HCT116 (cell line): Measurements from ENCODE around the gene SGK1. TPM values are rescaled to one million over a fixed set of nuclear protein-coding genes. Genes with fewer than 3 reads are reported as not detected.

Experiments used
- ATAC-seq: fragments of 200-7000 bp; cut with Tn5 transposase; 2 replicates; pipeline ENCODE4 v1.9.1; 2020; ENCODE audit warnings: mild to moderate bottlenecking, moderate library complexity
- BruUV-seq: library from RNA; stranded (reverse); fragments of 400-500 nt; replicated peaks from 2 replicates; lab custom pipeline; 2021; lab: Mats Ljungman, UMichigan
- CTCF ChIA-PET: fragments of 300-600 bp; sonication (Branson Sonifier 250); formaldehyde crosslinking; loops from one replicate; lab custom pipeline; 2021; ENCODE audit warnings: antibody characterized with exemption; lab: Charles Lee
- POLR2A ChIA-PET: fragments of 300-600, 350-600 bp; sonication (Branson Sonifier 250); formaldehyde crosslinking; loops from one replicate; lab custom pipeline; 2021; ENCODE audit warnings: antibody characterized with exemption; lab: Charles Lee
- RAD21 ChIA-PET, 2 experiments: fragments of 300-600 bp; sonication (Branson Sonifier 250); formaldehyde crosslinking; loops; one replicate each; lab custom pipeline; 2023; ENCODE audit warnings: low total read pairs in 2 of 2; ENCODE audit not compliant: uncharacterized antibody in 2 of 2, unreplicated experiment in 2 of 2, low non-redundant PET in 1 of 2; lab: Charles Lee
- DNase-seq: peaks from one replicate; pipeline ENCODE4 v3.0.0-alpha.2; 2010; ENCODE audit warnings: low read depth, low spot score
- H2AFZ ChIP-seq: fragments of 200-600 bp; shearing (Covaris generic), sonication (generic); 2 replicates; pipeline ENCODE4 v1.6.1; 2017; ENCODE audit warnings: low read depth, mixed run types, mixed read lengths, antibody characterized with exemption, low read length; ENCODE audit not compliant: poor library complexity, severe bottlenecking
- H3K27ac ChIP-seq: 2 replicates; pipeline ENCODE4 v1.5.1; 2012; ENCODE audit warnings: low read depth, low read length
- H3K27me3 ChIP-seq: fragments of 200-600 bp; sonication (generic); 2 replicates; pipeline ENCODE4 v1.6.1; 2016; ENCODE audit warnings: mixed run types, low read length, mixed read lengths; ENCODE audit not compliant: insufficient read depth
- H3K36me3 ChIP-seq, 2 experiments: fragments of 200-500 bp in 1 of 2; fragments of 200-600 bp in 1 of 2; sonication (Bioruptor generic) in 1 of 2; sonication (generic) in 1 of 2; 2 replicates each; pipeline versions ENCODE4 v1.5.1 to v1.6.1; 2014 to 2016; ENCODE audit warnings: low read length in 2 of 2, inconsistent platforms in 1 of 2, mixed read lengths in 1 of 2, mixed run types in 1 of 2; ENCODE audit not compliant: insufficient read depth in 2 of 2, control insufficient read depth in 1 of 2
- H3K4me1 ChIP-seq, 2 experiments: fragments of 200-600 bp in 1 of 2; sonication (generic) in 1 of 2; 2 replicates each; pipeline versions ENCODE4 v1.5.1 to v1.6.1; 2012 to 2017; ENCODE audit warnings: low read length in 2 of 2, inconsistent platforms in 1 of 2, mild to moderate bottlenecking in 1 of 2, mixed read lengths in 1 of 2, mixed run types in 1 of 2, moderate library complexity in 1 of 2; ENCODE audit not compliant: insufficient read depth in 2 of 2, control insufficient read depth in 1 of 2
- H3K4me2 ChIP-seq: fragments of 200-600 bp; sonication (generic); 2 replicates; pipeline ENCODE4 v1.6.1; 2017; ENCODE audit warnings: mixed run types, low read length, mixed read lengths
- H3K4me3 ChIP-seq, 2 experiments: fragments of 200-600 bp in 1 of 2; sonication (generic) in 1 of 2; replicated peaks in 1 of 2; 2 replicates each; pipeline ENCODE4 v1.5.1; 2011 to 2016; ENCODE audit warnings: low read length in 2 of 2, control low read depth in 1 of 2, low read depth in 1 of 2, mild to moderate bottlenecking in 1 of 2, mixed read lengths in 1 of 2, mixed run types in 1 of 2
- H3K79me2 ChIP-seq: fragments of 200-600 bp; sonication (generic); 2 replicates; pipeline ENCODE4 v1.6.1; 2017; ENCODE audit warnings: mild to moderate bottlenecking, mixed run types, low read length, moderate library complexity, mixed read lengths; ENCODE audit not compliant: insufficient read depth
- H3K9ac ChIP-seq: fragments of 200-600 bp; sonication (generic); 2 replicates; pipeline ENCODE4 v1.6.1; 2016; ENCODE audit warnings: low read length, mixed read lengths
- H3K9me2 ChIP-seq: fragments of 200-600 bp; sonication (generic), shearing (Covaris generic); 2 replicates; pipeline ENCODE4 v1.6.1; 2017; ENCODE audit warnings: mixed run types, mild to moderate bottlenecking, moderate library complexity; ENCODE audit not compliant: insufficient read depth
- H3K9me3 ChIP-seq, 2 experiments: fragments of 200-500 bp in 1 of 2; fragments of 200-600 bp in 1 of 2; sonication (Bioruptor generic) in 1 of 2; sonication (generic) in 1 of 2; 2 replicates each; pipeline ENCODE4 v1.6.1; 2014 to 2017; ENCODE audit warnings: low read length in 2 of 2, mixed read lengths in 2 of 2, inconsistent platforms in 1 of 2, low read depth in 1 of 2, mild to moderate bottlenecking in 1 of 2, mixed run types in 1 of 2, moderate library complexity in 1 of 2; ENCODE audit not compliant: control insufficient read depth in 1 of 2, insufficient read depth in 1 of 2
- H4K20me1 ChIP-seq: fragments of 200-600 bp; sonication (generic), shearing (Covaris generic); 2 replicates; pipeline ENCODE4 v1.6.1; 2017; ENCODE audit warnings: mixed run types, mild to moderate bottlenecking, moderate library complexity; ENCODE audit not compliant: insufficient read depth
- ATF3 ChIP-seq: IDR thresholded peaks from 2 replicates; pipeline ENCODE4 v1.6.1; 2012
- CBX3 ChIP-seq: IDR thresholded peaks from 2 replicates; pipeline ENCODE4 v1.6.1; 2012; ENCODE audit warnings: low read depth
- CEBPB ChIP-seq: IDR thresholded peaks from 2 replicates; pipeline ENCODE4 v1.6.1; 2012; ENCODE audit warnings: low read depth
- ELF1 ChIP-seq: IDR thresholded peaks from 2 replicates; pipeline ENCODE4 v1.6.1; 2012; ENCODE audit warnings: low read depth, borderline replicate concordance
- EZH2 ChIP-seq: fragments of 200-600 bp; sonication (generic); IDR thresholded peaks from 2 replicates; pipeline ENCODE4 v1.6.1; 2017; ENCODE audit warnings: antibody characterized with exemption, mixed run types
- EZH2phosphoT487 ChIP-seq: fragments of 200-600 bp; IDR thresholded peaks from 2 replicates; pipeline ENCODE4 v1.6.1; 2018; ENCODE audit warnings: antibody characterized with exemption, borderline replicate concordance
- POLR2AphosphoS5 ChIP-seq: IDR thresholded peaks from 2 replicates; pipeline ENCODE4 v1.6.1; 2011; ENCODE audit warnings: mild to moderate bottlenecking, low read depth, low read length, moderate library complexity
- REST ChIP-seq: IDR thresholded peaks from 2 replicates; pipeline ENCODE4 v1.6.1; 2012; ENCODE audit warnings: low read depth
- SIN3A ChIP-seq: IDR thresholded peaks from 2 replicates; pipeline ENCODE4 v1.6.1; 2012; ENCODE audit warnings: low read depth
- SP1 ChIP-seq: IDR thresholded peaks from 2 replicates; pipeline ENCODE4 v1.6.1; 2012; ENCODE audit warnings: low read depth
- SRF ChIP-seq: IDR thresholded peaks from 2 replicates; pipeline ENCODE4 v1.6.1; 2012; ENCODE audit warnings: low read depth
- TCF7L2 ChIP-seq: IDR thresholded peaks from 2 replicates; pipeline ENCODE4 v1.7.0; 2011; ENCODE audit warnings: borderline replicate concordance, inconsistent platforms; ENCODE audit not compliant: insufficient read depth, insufficient read length; ENCODE audit errors: extremely low read depth
- ZFX ChIP-seq: fragments of 450-650 bp; IDR thresholded peaks from 2 replicates; pipeline ENCODE4 v1.6.1; 2017
- ZNF274 ChIP-seq: fragments of 200-500 bp; sonication (Bioruptor generic); IDR thresholded peaks from 2 replicates; pipeline ENCODE4 v1.6.1; 2014; ENCODE audit warnings: mild to moderate bottlenecking, low read depth, low read length, inconsistent platforms
- intact Hi-C: fragments of 100-400 bp; cut with micrococcal nuclease; formaldehyde crosslinking; loops from 2 replicates; pipeline ENCODE4 v1.10.0; 2022
- total RNA-seq: library from RNA; stranded (reverse); gene quantifications from one replicate; pipeline ENCODE4 v1.2.1, GENCODE V29; 2021; ENCODE audit not compliant: unreplicated experiment
- TF ChIP-seq, protein P1 (sequence below): IDR thresholded peaks from 2 replicates; pipeline ENCODE4 v1.6.1; 2011; ENCODE audit warnings: mild to moderate bottlenecking, low read length, moderate library complexity; ENCODE audit not compliant: insufficient replicate concordance; ENCODE audit errors: extremely low read depth
- TF ChIP-seq, protein P2 (sequence below), 3 experiments: fragments of 200-600 bp in 1 of 3; sonication (generic) in 1 of 3; IDR thresholded peaks in 2 of 3; conservative IDR thresholded peaks in 1 of 3; 2 replicates each; pipeline ENCODE4 v1.5.1; 2012 to 2017; ENCODE audit warnings: low read depth in 2 of 3, low read length in 2 of 3, antibody characterized with exemption in 1 of 3, borderline replicate concordance in 1 of 3, control low read depth in 1 of 3, mild to moderate bottlenecking in 1 of 3, mixed read lengths in 1 of 3, mixed run types in 1 of 3, moderate library complexity in 1 of 3; ENCODE audit not compliant: insufficient read depth in 1 of 3

The SGK1 gene
- total RNA-seq, 1 experiment from 2014 or later, result 4.5 TPM

DNA sequence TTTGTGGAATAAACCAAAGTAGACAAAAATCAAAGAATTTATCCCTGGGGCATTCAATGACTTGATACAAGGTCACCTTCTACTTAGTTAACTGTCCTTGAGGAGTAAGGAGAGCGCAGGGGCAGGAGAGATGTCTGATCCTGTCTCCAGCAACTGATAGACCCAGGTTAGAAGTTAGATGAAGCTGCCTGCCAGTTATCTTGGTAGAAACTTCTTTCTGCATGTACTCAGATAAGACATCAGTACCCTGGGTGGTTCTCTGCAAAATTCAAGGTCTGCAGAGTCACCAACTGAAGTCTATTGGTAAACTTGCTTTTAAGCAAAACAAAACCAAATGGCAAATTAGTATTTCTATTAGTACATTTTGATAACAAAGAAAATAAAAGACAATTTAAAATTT is 2.7 kb downstream of the SGK1 start (continued):
- TF ChIP-seq REST (no peak), SRF (no peak)

DNA sequence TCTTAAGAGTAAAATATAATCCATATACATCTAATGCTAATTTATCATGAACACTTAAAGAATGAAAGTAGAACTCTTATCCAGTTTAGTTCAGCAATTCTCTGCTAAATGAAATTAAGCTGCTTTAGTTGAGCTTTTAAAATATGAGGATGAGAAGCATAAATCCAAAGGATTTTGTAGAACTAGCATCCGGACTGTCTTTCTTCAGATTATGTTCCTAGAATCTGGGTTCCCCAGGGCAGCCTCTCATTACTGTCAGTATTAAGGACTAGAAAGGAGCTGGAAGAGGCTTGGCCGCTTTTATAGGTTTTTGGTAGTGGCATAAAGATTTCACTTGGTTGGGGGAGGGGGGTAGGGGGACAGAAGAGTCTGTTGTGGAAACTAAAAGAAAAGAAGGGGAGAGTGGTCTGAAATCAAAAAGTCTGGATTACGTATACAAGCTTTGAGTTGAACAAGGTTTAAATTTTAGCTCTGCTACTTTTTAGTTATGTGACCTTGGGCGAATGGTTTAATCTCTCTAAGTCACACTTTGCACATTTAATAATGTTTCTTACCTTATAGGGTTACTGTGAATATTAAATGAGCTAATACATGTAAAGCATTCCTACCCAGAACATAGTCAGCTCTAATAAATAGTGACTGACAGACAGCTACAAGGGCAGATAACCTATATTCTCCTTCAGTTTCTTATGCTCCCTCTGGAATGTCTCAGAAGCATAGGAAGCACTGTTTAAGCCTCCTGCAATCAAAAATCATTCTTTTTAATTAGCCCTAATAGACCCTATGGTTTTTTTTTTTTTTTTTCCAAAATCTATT is 3.7 kb downstream of the SGK1 start:
- H3K36me3 ChIP-seq, result no peaks in the 10 kb centered on the region
- no peaks in the 10 kb centered on the region for H3K4me1 ChIP-seq
- no peaks in the 10 kb centered on the region for H3K9me2 ChIP-seq
- no peaks in the 10 kb centered on the region for H3K79me2 ChIP-seq
- no peak overlapping the region for H3K27ac ChIP-seq
- H4K20me1 ChIP-seq, result no peaks in the 10 kb centered on the region
- ChIA-PET CTCF (no interaction called here), RAD21 (interaction anchor here in 1 of 2 experiments (0.6 kb wide), 1 partner anchor 26 kb away, joined by 4 read pairs; no protein-coding TSS in a partner anchor), POLR2A (interaction anchor here (0.6 kb wide), 1 partner anchor 13 kb away, joined by 3 read pairs; no protein-coding TSS in a partner anchor)
- H3K4me3 ChIP-seq, result no peak overlapping the region
- intact Hi-C loops, result no loop called here
- H3K27me3 ChIP-seq, result peaks cover 3% of the 10 kb centered on the region; the same call in 1 of the 2 replicates
- ATAC-seq (no peak), DNase-seq (no peak)
- TF ChIP-seq SP1 (no peak), ZNF274 (no peak), TCF7L2 (no peak), SIN3A (no peak), EZH2 (no peak), ATF3 (no peak), ZFX (no peak), POLR2AphosphoS5 (no peak), CBX3 (no peak), ELF1 (no peak), CEBPB (no peak), EZH2phosphoT487 (no peak)
- TF ChIP-seq, protein P1, sequence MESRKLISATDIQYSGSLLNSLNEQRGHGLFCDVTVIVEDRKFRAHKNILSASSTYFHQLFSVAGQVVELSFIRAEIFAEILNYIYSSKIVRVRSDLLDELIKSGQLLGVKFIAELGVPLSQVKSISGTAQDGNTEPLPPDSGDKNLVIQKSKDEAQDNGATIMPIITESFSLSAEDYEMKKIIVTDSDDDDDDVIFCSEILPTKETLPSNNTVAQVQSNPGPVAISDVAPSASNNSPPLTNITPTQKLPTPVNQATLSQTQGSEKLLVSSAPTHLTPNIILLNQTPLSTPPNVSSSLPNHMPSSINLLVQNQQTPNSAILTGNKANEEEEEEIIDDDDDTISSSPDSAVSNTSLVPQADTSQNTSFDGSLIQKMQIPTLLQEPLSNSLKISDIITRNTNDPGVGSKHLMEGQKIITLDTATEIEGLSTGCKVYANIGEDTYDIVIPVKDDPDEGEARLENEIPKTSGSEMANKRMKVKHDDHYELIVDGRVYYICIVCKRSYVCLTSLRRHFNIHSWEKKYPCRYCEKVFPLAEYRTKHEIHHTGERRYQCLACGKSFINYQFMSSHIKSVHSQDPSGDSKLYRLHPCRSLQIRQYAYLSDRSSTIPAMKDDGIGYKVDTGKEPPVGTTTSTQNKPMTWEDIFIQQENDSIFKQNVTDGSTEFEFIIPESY, result no peak
- TF ChIP-seq, protein P2, sequence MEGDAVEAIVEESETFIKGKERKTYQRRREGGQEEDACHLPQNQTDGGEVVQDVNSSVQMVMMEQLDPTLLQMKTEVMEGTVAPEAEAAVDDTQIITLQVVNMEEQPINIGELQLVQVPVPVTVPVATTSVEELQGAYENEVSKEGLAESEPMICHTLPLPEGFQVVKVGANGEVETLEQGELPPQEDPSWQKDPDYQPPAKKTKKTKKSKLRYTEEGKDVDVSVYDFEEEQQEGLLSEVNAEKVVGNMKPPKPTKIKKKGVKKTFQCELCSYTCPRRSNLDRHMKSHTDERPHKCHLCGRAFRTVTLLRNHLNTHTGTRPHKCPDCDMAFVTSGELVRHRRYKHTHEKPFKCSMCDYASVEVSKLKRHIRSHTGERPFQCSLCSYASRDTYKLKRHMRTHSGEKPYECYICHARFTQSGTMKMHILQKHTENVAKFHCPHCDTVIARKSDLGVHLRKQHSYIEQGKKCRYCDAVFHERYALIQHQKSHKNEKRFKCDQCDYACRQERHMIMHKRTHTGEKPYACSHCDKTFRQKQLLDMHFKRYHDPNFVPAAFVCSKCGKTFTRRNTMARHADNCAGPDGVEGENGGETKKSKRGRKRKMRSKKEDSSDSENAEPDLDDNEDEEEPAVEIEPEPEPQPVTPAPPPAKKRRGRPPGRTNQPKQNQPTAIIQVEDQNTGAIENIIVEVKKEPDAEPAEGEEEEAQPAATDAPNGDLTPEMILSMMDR (IDR thresholded peaks at IDR 0.05 in 2 of 3, conservative IDR thresholded peaks at IDR 0.05 in 1 of 3; ENCODE audit: borderline replicate concordance in 1 of 3, insufficient read depth in 1 of 3, low read depth in 2 of 3, low read length in 2 of 3), result no peak
- no peak overlapping the region for H3K4me2 ChIP-seq
- no peak overlapping the region for H2AFZ ChIP-seq
- H3K9ac ChIP-seq, result no peak overlapping the region
- BruUV-seq, result no TSS peak
- H3K9me3 ChIP-seq, result no peaks in the 10 kb centered on the region
